ENCODE measurements around the gene ZNF444.

DNA sequence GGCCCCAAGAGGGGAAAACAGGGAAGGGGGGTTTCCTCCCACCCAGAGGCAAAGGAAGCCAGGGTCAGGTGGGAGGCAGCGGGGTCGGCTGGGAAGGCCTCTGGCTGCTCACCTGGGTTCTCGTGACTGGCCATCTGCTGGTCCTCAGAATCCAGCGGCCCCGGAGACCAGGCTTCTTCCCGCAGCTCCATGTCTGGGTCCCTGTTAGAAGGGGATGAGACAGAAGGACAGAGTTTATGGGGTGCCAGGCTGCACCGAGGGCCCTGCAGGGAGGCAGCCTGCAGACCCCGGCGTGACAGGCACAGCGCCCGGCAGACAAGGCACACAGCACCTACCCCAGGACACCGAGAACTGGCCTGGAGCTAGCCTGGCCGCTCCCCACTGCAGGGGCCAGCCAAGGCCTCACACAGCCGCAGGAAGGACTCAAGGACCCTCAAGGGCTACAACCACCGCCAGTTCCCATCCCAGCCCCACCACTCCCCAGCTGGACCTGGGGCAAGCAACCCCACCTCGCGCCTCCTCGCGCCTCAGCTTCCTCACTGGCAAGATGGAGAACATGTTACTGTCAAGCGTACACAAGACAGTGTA lies 38.0 kb upstream of the ZNF444 start:
- TF ChIP-seq, protein P1, sequence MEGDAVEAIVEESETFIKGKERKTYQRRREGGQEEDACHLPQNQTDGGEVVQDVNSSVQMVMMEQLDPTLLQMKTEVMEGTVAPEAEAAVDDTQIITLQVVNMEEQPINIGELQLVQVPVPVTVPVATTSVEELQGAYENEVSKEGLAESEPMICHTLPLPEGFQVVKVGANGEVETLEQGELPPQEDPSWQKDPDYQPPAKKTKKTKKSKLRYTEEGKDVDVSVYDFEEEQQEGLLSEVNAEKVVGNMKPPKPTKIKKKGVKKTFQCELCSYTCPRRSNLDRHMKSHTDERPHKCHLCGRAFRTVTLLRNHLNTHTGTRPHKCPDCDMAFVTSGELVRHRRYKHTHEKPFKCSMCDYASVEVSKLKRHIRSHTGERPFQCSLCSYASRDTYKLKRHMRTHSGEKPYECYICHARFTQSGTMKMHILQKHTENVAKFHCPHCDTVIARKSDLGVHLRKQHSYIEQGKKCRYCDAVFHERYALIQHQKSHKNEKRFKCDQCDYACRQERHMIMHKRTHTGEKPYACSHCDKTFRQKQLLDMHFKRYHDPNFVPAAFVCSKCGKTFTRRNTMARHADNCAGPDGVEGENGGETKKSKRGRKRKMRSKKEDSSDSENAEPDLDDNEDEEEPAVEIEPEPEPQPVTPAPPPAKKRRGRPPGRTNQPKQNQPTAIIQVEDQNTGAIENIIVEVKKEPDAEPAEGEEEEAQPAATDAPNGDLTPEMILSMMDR (IDR thresholded peaks at IDR 0.05): no peak
- TF ChIP-seq EZH2 (IDR thresholded peaks at IDR 0.05; ENCODE audit: borderline replicate concordance, insufficient read depth, low read depth, low read length, poor library complexity, severe bottlenecking): no peak
